Stimulated activated CD4-positive, alpha-beta T cell treated with anti-CD3 and anti-CD28 coated beads, Interleukin-1b, Interleukin-23, amount 100 ng/mL, for 4 hours (primary cell): ENCODE results near the gene KCNJ11.

ENCODE experiments used
- DNase-seq, 2 donors: peaks; one replicate each; pipeline ENCODE4 v3.0.0-alpha.2; 2020; ENCODE audit warnings: low read depth in 2 of 2

KCNJ11 gene

GRCh38 chr11:17408641-17409040, 20.2 kb upstream of the KCNJ11 start:
- DNase-seq = no peak

- DNase-seq = no peak
Measured at GRCh38 chr11:17408026-17408425, 19.6 kb upstream of the KCNJ11 start.

GRCh38 chr11:17407575-17407974, 19.1 kb upstream of the KCNJ11 start:
- DNase-seq = no peak

- DNase-seq = no peak
Measured at GRCh38 chr11:17406818-17407149, 18.3 kb upstream of the KCNJ11 start.

GRCh38 chr11:17406082-17406817, 17.8 kb upstream of the KCNJ11 start:
- DNase-seq = no peak

GRCh38 chr11:17405232-17406005, 17.0 kb upstream of the KCNJ11 start:
- no peak for DNase-seq

- no peak for DNase-seq
Measured at GRCh38 chr11:17403980-17404759, 15.7 kb upstream of the KCNJ11 start.

GRCh38 chr11:17402486-17402885, 14.0 kb upstream of the KCNJ11 start:
- DNase-seq = no peak

GRCh38 chr11:17401841-17402240, 13.4 kb upstream of the KCNJ11 start:
- DNase-seq = no peak

- DNase-seq = no peak
Measured at GRCh38 chr11:17401316-17401715, 12.9 kb upstream of the KCNJ11 start.

- no peak for DNase-seq
Measured at GRCh38 chr11:17400048-17400775, 11.8 kb upstream of the KCNJ11 start.

GRCh38 chr11:17399236-17399635, 10.8 kb upstream of the KCNJ11 start:
- no peak for DNase-seq

GRCh38 chr11:17397311-17398002, 9.0 kb upstream of the KCNJ11 start:
- DNase-seq = no peak

- no peak for DNase-seq
Measured at GRCh38 chr11:17396598-17397310, 8.3 kb upstream of the KCNJ11 start.

GRCh38 chr11:17395978-17396377, 7.5 kb upstream of the KCNJ11 start:
- DNase-seq = no peak

- DNase-seq = no peak
Measured at GRCh38 chr11:17395554-17395961, 7.1 kb upstream of the KCNJ11 start.

- no peak for DNase-seq
Measured at GRCh38 chr11:17394743-17395390, 6.4 kb upstream of the KCNJ11 start.

GRCh38 chr11:17393472-17393871, 5.0 kb upstream of the KCNJ11 start:
- no peak for DNase-seq

- no peak for DNase-seq
Measured at GRCh38 chr11:17392872-17393271, 4.4 kb upstream of the KCNJ11 start.
